ENCODE measurements around the gene RAG1. TPM values are rescaled to one million over a fixed set of nuclear protein-coding genes. Genes with fewer than 3 reads are reported as not detected.
A peak's percentile ranks its signal among the peaks of the same experiment; 100 is the strongest.

Gene RAG1
- total and polyA plus RNA-seq, 2 of the 13 experiments (the other 11 are each of a cell fraction or from before 2014, with no cell fraction given) = 0.11 to 0.15 TPM

GRCh38 chr11:36594316-36594989 is 26.6 kb downstream of the RAG1 start, which contains the start of gene IFTAP (continued):
- TF ChIP-seq ZNF597 (CRISPR knock-in tag; IDR thresholded peaks at IDR 0.05) = 0 out of 2 replicates have a peak, but pooled peaks have one; percentile 84
- TF ChIP-seq TEF (CRISPR knock-in tag; IDR thresholded peaks at IDR 0.05) = no peak
- TF ChIP-seq ZNF512B (CRISPR knock-in tag; IDR thresholded peaks at IDR 0.05; ENCODE audit: borderline replicate concordance) = no peak
- no peak for TF ChIP-seq HNRNPH1 (optimal IDR thresholded peaks at IDR 0.05; ENCODE audit: low read depth, low read length)
- no peak for TF ChIP-seq ZFYVE20 (CRISPR knock-in tag; IDR thresholded peaks at IDR 0.05; ENCODE audit: borderline replicate concordance, low read depth)
- peak; percentile 43; the same call in 1 of the 2 replicates for TF ChIP-seq ZNF616 (CRISPR knock-in tag; IDR thresholded peaks at IDR 0.05; ENCODE audit: low read depth)
- TF ChIP-seq LRRFIP1 (CRISPR knock-in tag; conservative IDR thresholded peaks at IDR 0.05) = no peak
- peak; percentile 70 for TF ChIP-seq MIXL1 (CRISPR knock-in tag; IDR thresholded peaks at IDR 0.05)
- TF ChIP-seq TAF1 (CRISPR knock-in tag; IDR thresholded peaks at IDR 0.05) = no peak
- TF ChIP-seq HDAC2 (CRISPR knock-in tag; IDR thresholded peaks at IDR 0.05) = peak; percentile 82; the same call in 1 of the 2 replicates
- TF ChIP-seq ZNF124 (CRISPR knock-in tag; IDR thresholded peaks at IDR 0.05) = peak; percentile 82; the same call in 1 of the 2 replicates
- 0 out of 2 replicates have a peak, but pooled peaks have one; percentile 46 for TF ChIP-seq ZNF766 (CRISPR knock-in tag; IDR thresholded peaks at IDR 0.05; ENCODE audit: borderline replicate concordance)
- peak; percentile 27; the same call in 1 of the 2 replicates for TF ChIP-seq NFYC (CRISPR knock-in tag; IDR thresholded peaks at IDR 0.05)
- peak; percentile 83 for TF ChIP-seq ZNF501 (CRISPR knock-in tag; IDR thresholded peaks at IDR 0.05)
- 0 out of 2 replicates have a peak, but pooled peaks have one; percentile 32 for TF ChIP-seq GMEB1 (CRISPR knock-in tag; IDR thresholded peaks at IDR 0.05; ENCODE audit: borderline replicate concordance)
- no peak for TF ChIP-seq ZBTB44 (CRISPR knock-in tag; IDR thresholded peaks at IDR 0.05)
- TF ChIP-seq TSC22D2 (CRISPR knock-in tag; IDR thresholded peaks at IDR 0.05; ENCODE audit: borderline replicate concordance) = peak; percentile 0; the same call in 1 of the 2 replicates
- no peak for TF ChIP-seq ZNF724P (CRISPR knock-in tag; IDR thresholded peaks at IDR 0.05; ENCODE audit: borderline replicate concordance)
